Endothelial cell of umbilical vein (primary cell): ENCODE results near the gene TMEM61. TPM values are rescaled to one million over a fixed set of nuclear protein-coding genes. Genes with fewer than 3 reads are reported as not detected.

Experiments used
- BruUV-seq: library from RNA; stranded (reverse); fragments of 400-500 nt; replicated peaks from 2 replicates; lab custom pipeline; 2021; lab: Mats Ljungman, UMichigan
- CTCF ChIA-PET: fragments of 300-600, 350-600 bp; sonication (Branson Sonifier 250); formaldehyde crosslinking; loops from one replicate; lab custom pipeline; 2021; ENCODE audit warnings: antibody characterized with exemption, inconsistent platforms; lab: Charles Lee
- POLR2A ChIA-PET: fragments of 300-600, 350-600 bp; sonication (Branson Sonifier 250); formaldehyde crosslinking; loops from one replicate; lab custom pipeline; 2021; ENCODE audit warnings: antibody characterized with exemption, inconsistent platforms; lab: Charles Lee
- DNase-seq: peaks from one replicate; pipeline ENCODE4 v3.0.0-alpha.2; 2011; ENCODE audit warnings: low read depth, low spot score
- FAIRE-seq: peaks from 2 replicates; lab custom pipeline; 2011; peaks lifted over from hg19 to GRCh38; lab: Jason Lieb, UNC
- H2AFZ ChIP-seq: 2 replicates; pipeline ENCODE4 v1.6.0; 2012; ENCODE audit warnings: low read depth, low read length, control low read depth, inconsistent platforms
- H3K27ac ChIP-seq: 2 replicates; pipeline ENCODE4 v1.5.1; 2011; ENCODE audit warnings: low read depth, mild to moderate bottlenecking, control low read depth, low read length, moderate library complexity; ENCODE audit not compliant: insufficient read depth
- H3K27me3 ChIP-seq, 2 experiments: 2 replicates each; pipeline versions ENCODE4 v1.6.0 to v1.6.1; 2011; ENCODE audit warnings: low read length in 2 of 2, mixed read lengths in 1 of 2; ENCODE audit not compliant: control insufficient read depth in 2 of 2, insufficient read depth in 2 of 2
- H3K36me3 ChIP-seq, 2 experiments: 2 replicates in 1 of 2; 3 replicates in 1 of 2; pipeline ENCODE4 v1.5.1; 2011; ENCODE audit warnings: low read length in 2 of 2, mild to moderate bottlenecking in 1 of 2, moderate library complexity in 1 of 2; ENCODE audit not compliant: control insufficient read depth in 2 of 2, insufficient read depth in 2 of 2; ENCODE audit errors: extremely low read depth in 1 of 2
- H3K4me1 ChIP-seq: 3 replicates; pipeline ENCODE4 v1.5.1; 2011; ENCODE audit warnings: mild to moderate bottlenecking, low read length; ENCODE audit not compliant: control insufficient read depth, insufficient read depth; ENCODE audit errors: extremely low read depth
- H3K4me2 ChIP-seq: 2 replicates; pipeline ENCODE4 v1.6.1; 2011; ENCODE audit warnings: low read length, control low read depth, mixed read lengths; ENCODE audit not compliant: insufficient read depth
- H3K4me3 ChIP-seq, 3 experiments: fragments of 200-600 bp in 1 of 3; sonication (generic), shearing (Covaris generic) in 1 of 3; replicated peaks in 1 of 3; 2 replicates each; pipeline ENCODE4 v1.5.1; 2011 to 2016; ENCODE audit warnings: control low read depth in 3 of 3, low read length in 3 of 3, mild to moderate bottlenecking in 2 of 3, inconsistent platforms in 1 of 3, low read depth in 1 of 3, moderate library complexity in 1 of 3; ENCODE audit not compliant: insufficient read depth in 1 of 3
- H3K79me2 ChIP-seq: 2 replicates; pipeline ENCODE4 v1.6.0; 2012; ENCODE audit warnings: low read length, inconsistent platforms; ENCODE audit not compliant: control insufficient read depth, insufficient read depth
- H3K9ac ChIP-seq: replicated peaks from 2 replicates; pipeline ENCODE3; 2011; ENCODE audit warnings: low read length, control low read depth; ENCODE audit not compliant: insufficient read depth; ENCODE audit errors: extremely low read depth
- H3K9me1 ChIP-seq: replicated peaks from 3 replicates; pipeline ENCODE4 v1.6.0; 2011; ENCODE audit warnings: mild to moderate bottlenecking, low read length; ENCODE audit not compliant: control insufficient read depth, insufficient read depth; ENCODE audit errors: extremely low read depth
- H3K9me3 ChIP-seq: replicated peaks from 2 replicates; pipeline ENCODE4 v1.5.1; 2012; ENCODE audit warnings: low read length, inconsistent platforms; ENCODE audit not compliant: control insufficient read depth, insufficient read depth
- H4K20me1 ChIP-seq: replicated peaks from 2 replicates; pipeline ENCODE3; 2011; ENCODE audit warnings: mild to moderate bottlenecking, low read length; ENCODE audit not compliant: control insufficient read depth, insufficient read depth; ENCODE audit errors: extremely low read depth
- EZH2 ChIP-seq: IDR thresholded peaks from 2 replicates; pipeline ENCODE4 v1.6.1; 2012; ENCODE audit warnings: borderline replicate concordance, low read depth, mild to moderate bottlenecking, moderate library complexity, low read length, inconsistent platforms; ENCODE audit not compliant: severe bottlenecking
- FOS ChIP-seq: IDR thresholded peaks from 2 replicates; pipeline ENCODE4 v1.6.1; 2011; ENCODE audit warnings: mild to moderate bottlenecking, low read length, moderate library complexity, borderline replicate concordance; ENCODE audit not compliant: insufficient read depth
- GATA2 ChIP-seq: IDR thresholded peaks from 2 replicates; pipeline ENCODE4 v1.7.0; 2011; ENCODE audit warnings: low read depth, mild to moderate bottlenecking, moderate library complexity, mixed read lengths, low read length; ENCODE audit not compliant: insufficient read length, insufficient read depth
- JUN ChIP-seq: IDR thresholded peaks from 2 replicates; pipeline ENCODE4 v1.6.1; 2011; ENCODE audit warnings: borderline replicate concordance, low read depth; ENCODE audit not compliant: insufficient read length, insufficient read depth
- MYC ChIP-seq: IDR thresholded peaks from one replicate; pipeline ENCODE4 v1.6.1; 2011; ENCODE audit warnings: mild to moderate bottlenecking, low read depth, low read length
- POLR2A ChIP-seq: IDR thresholded peaks from 2 replicates; pipeline ENCODE4 v1.6.1; 2012; ENCODE audit warnings: low read depth, mild to moderate bottlenecking, control low read depth, low read length
- POLR2AphosphoS5 ChIP-seq: IDR thresholded peaks from 2 replicates; pipeline ENCODE4 v1.6.1; 2012; ENCODE audit warnings: low read depth, mild to moderate bottlenecking, control low read depth, low read length, moderate library complexity; ENCODE audit not compliant: insufficient read depth
- dilution Hi-C: fragments of 300-500 bp; cut with MboI; formaldehyde crosslinking; loops from one replicate; pipeline ENCODE4 v1.15.0; 2019; ENCODE audit warnings: low sequenced_read_pairs; ENCODE audit not compliant: extremely low pct_ligation_motif_present
- intact Hi-C: fragments of 100-400 bp; cut with micrococcal nuclease; formaldehyde crosslinking; loops from one replicate; pipeline ENCODE4 v1.10.0; 2022
- polyA plus RNA-seq, 4 experiments: library from polyadenylated mRNA; depleted of rRNA in 3 of 4; stranded (reverse) in 3 of 4; unstranded in 1 of 4; fragments of >200 nt; gene quantifications; 2 replicates each; pipeline versions ENCODE4 v1.2.1 to v1.2.3, GENCODE V29; 2011 to 2012; ENCODE audit warnings: missing spikeins in 1 of 4
- total RNA-seq: library from RNA; stranded (reverse); gene quantifications from 2 replicates; pipeline ENCODE4 v1.2.3, GENCODE V29; 2021
- TF ChIP-seq, protein P1 (sequence below), 2 donors: IDR thresholded peaks; 1 replicate in 1 of 2; 2 replicates in 1 of 2; pipeline ENCODE4 v1.5.1; 2011; ENCODE audit warnings: low read length in 2 of 2, mild to moderate bottlenecking in 2 of 2, moderate library complexity in 2 of 2, control low read depth in 1 of 2, inconsistent platforms in 1 of 2, low read depth in 1 of 2; ENCODE audit not compliant: insufficient read depth in 1 of 2; ENCODE audit errors: extremely low read depth in 1 of 2
- TF ChIP-seq, protein P2 (sequence below): IDR thresholded peaks from 2 replicates; pipeline ENCODE4 v1.6.1; 2011; ENCODE audit not compliant: insufficient read depth, insufficient read length

TMEM61 gene
- total and polyA plus RNA-seq, 2 donors (not counting 3 experiments of a cell fraction or from before 2014, with no cell fraction given) = not detected

DNA sequence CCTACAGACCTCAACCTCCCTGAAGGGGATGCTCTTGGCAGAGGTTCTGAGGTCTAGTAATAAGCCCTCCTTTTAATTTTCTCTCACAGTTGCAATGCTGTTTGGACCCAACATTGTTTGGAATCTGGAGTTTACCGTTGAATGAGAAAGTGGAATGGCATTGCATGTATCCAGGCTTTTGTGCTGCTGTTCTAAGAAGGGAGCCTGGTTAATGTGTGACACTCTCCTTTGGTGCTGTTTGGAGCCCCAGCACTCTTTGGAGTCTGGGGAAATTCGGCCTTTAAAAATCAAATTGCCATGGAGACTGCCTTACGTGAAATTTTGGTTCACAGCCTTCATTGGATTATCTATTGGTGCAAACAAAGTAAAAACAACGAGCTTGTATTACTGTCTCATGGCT is 23.7 kb upstream of the TMEM61 start:
- no peak overlapping the region for H2AFZ ChIP-seq
- POLR2A ChIA-PET = no interaction called here
- H3K9ac ChIP-seq = no peak overlapping the region
- TF ChIP-seq JUN (no peak), EZH2 (no peak), POLR2A (no peak), POLR2AphosphoS5 (no peak), GATA2 (no peak), MYC (no peak), FOS (no peak)
- TF ChIP-seq, protein P1, sequence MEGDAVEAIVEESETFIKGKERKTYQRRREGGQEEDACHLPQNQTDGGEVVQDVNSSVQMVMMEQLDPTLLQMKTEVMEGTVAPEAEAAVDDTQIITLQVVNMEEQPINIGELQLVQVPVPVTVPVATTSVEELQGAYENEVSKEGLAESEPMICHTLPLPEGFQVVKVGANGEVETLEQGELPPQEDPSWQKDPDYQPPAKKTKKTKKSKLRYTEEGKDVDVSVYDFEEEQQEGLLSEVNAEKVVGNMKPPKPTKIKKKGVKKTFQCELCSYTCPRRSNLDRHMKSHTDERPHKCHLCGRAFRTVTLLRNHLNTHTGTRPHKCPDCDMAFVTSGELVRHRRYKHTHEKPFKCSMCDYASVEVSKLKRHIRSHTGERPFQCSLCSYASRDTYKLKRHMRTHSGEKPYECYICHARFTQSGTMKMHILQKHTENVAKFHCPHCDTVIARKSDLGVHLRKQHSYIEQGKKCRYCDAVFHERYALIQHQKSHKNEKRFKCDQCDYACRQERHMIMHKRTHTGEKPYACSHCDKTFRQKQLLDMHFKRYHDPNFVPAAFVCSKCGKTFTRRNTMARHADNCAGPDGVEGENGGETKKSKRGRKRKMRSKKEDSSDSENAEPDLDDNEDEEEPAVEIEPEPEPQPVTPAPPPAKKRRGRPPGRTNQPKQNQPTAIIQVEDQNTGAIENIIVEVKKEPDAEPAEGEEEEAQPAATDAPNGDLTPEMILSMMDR (IDR thresholded peaks at IDR 0.05; ENCODE audit: extremely low read depth in 1 of 2, insufficient read depth in 1 of 2, low read depth in 1 of 2, low read length in 2 of 2) = no peak
- TF ChIP-seq, protein P2, sequence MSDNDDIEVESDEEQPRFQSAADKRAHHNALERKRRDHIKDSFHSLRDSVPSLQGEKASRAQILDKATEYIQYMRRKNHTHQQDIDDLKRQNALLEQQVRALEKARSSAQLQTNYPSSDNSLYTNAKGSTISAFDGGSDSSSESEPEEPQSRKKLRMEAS = no peak
- no peaks in the 10 kb centered on the region for H3K36me3 ChIP-seq
- no peak overlapping the region for H3K4me2 ChIP-seq
- H4K20me1 ChIP-seq = no peaks in the 10 kb centered on the region
- dilution Hi-C loops = no loop called here
- H3K27ac ChIP-seq = no peak overlapping the region
- H3K79me2 ChIP-seq = no peaks in the 10 kb centered on the region
- H3K27me3 ChIP-seq = no peaks in the 10 kb centered on the region
- no peaks in the 10 kb centered on the region for H3K9me3 ChIP-seq
- CTCF ChIA-PET = interaction anchor here (2.1 kb wide), 1 partner anchor 40 kb away, joined by 6 read pairs; no protein-coding TSS in a partner anchor
- no peak for DNase-seq
- no TSS peak for BruUV-seq
- FAIRE-seq = no peak
- intact Hi-C loops = no loop called here
- H3K4me3 ChIP-seq = no peak overlapping the region
- no peaks in the 10 kb centered on the region for H3K9me1 ChIP-seq
- H3K4me1 ChIP-seq = peaks cover 24% of the 10 kb centered on the region
